Astrocyte of the cerebellum (primary cell): ENCODE data around the gene TBC1D13.

ENCODE experiments used
- DNase-seq: peaks from one replicate; pipeline ENCODE4 v3.0.0-alpha.2; 2011; ENCODE audit warnings: low read depth
- H3K4me3 ChIP-seq: 2 replicates; pipeline ENCODE4 v1.5.1; 2011; ENCODE audit warnings: mild to moderate bottlenecking, low read depth, low read length, moderate library complexity
- in situ Hi-C: cut with HindIII; loops from 2 replicates; pipeline ENCODE4 v1.10.0; 2017; ENCODE audit warnings: low sequenced_read_pairs
- TF ChIP-seq, protein P1 (sequence below): IDR thresholded peaks from 2 replicates; pipeline ENCODE4 v1.5.1; 2012; ENCODE audit warnings: low read length, low read depth, moderate library complexity, mild to moderate bottlenecking; ENCODE audit errors: missing control alignments

The TBC1D13 gene

DNA sequence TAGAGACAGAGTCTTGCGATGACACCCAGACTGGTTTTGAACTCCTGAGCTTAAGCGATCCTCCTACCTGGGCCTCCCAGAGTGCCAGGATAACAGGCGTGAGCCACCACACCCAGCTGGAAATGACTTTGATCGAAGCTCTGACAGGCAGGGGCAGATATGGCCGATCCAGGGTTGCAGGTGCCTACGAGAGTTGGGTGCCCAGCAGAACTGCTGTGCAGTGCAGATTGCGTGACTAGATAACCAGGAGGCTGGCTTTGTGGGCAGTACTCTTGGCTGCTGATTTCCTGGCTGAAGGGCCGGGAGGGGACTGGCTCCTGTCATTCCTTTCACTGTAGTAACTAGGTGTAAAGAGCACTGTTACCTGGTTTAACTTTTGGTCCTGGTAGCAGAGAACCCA, 11.8 kb downstream of the TBC1D13 start:
- TF ChIP-seq, protein P1, sequence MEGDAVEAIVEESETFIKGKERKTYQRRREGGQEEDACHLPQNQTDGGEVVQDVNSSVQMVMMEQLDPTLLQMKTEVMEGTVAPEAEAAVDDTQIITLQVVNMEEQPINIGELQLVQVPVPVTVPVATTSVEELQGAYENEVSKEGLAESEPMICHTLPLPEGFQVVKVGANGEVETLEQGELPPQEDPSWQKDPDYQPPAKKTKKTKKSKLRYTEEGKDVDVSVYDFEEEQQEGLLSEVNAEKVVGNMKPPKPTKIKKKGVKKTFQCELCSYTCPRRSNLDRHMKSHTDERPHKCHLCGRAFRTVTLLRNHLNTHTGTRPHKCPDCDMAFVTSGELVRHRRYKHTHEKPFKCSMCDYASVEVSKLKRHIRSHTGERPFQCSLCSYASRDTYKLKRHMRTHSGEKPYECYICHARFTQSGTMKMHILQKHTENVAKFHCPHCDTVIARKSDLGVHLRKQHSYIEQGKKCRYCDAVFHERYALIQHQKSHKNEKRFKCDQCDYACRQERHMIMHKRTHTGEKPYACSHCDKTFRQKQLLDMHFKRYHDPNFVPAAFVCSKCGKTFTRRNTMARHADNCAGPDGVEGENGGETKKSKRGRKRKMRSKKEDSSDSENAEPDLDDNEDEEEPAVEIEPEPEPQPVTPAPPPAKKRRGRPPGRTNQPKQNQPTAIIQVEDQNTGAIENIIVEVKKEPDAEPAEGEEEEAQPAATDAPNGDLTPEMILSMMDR = no peak
- DNase-seq = no peak
- H3K4me3 ChIP-seq = no peak overlapping the region
- in situ Hi-C loops = no loop called here

DNA sequence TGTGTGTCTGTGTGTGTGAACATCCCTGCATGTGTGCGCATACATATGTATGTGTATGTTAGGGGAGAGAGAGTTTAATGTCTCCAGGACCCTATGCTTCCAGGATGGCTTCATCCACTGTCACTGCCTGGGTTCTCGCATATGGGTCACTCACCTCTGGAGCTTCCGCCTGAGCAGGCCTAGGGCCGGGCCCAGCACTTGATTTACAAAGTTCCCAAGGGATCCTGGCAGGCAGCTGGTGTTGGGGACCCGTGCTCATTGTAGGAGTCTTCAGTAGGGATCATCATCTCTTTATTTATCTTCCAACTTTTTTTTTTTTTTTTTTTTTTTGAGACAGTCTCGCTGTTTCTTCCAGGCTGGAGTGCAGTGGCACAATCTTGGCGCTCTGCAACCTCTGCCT, 13.0 kb downstream of the TBC1D13 start:
- no peak overlapping the region for H3K4me3 ChIP-seq
- TF ChIP-seq, protein P1 = no peak
- DNase-seq = no peak
- in situ Hi-C loops = no loop called here

DNA sequence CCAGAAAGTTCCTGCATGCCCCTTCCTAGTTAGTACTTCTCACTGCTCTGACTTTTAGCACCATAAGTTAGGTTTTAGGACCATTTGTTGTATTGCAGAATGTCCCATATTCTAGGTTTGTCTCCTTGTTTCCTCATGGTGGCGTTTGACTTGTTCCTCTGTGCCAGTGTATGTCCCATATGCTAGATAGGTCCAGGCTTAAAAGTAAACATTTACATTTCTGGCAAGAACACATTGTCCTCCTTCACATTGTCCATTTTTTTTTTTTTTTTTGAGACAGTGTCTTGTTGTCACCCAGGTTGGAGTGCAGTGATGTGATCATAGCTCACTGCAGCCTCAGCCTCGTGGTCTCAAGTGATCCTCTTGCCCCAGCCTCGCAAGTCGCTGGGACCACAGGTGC, 15.4 kb downstream of the TBC1D13 start:
- DNase-seq = no peak
- TF ChIP-seq, protein P1 = no peak
- in situ Hi-C loops = no loop called here
- H3K4me3 ChIP-seq = no peak overlapping the region

DNA sequence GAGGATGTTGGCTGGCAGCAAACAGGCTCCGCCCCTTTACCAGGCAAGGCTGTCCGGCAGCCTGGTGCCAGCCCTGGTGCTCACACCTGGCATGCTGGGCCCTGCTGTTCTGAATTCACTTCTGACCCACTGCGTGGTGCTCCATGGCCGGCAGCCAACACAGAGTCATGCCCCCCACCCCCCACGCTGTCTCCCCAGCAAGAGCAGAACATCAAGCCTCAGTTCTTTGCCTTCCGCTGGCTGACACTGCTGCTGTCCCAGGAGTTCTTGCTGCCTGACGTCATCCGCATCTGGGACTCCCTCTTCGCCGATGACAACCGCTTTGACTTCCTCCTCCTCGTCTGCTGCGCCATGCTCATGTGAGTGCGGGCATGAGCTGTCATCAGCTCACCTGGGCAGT, 18.6 kb downstream of the TBC1D13 start:
- TF ChIP-seq, protein P1 = no peak
- DNase-seq = no peak
- in situ Hi-C loops = no loop called here
- H3K4me3 ChIP-seq = no peak overlapping the region

DNA sequence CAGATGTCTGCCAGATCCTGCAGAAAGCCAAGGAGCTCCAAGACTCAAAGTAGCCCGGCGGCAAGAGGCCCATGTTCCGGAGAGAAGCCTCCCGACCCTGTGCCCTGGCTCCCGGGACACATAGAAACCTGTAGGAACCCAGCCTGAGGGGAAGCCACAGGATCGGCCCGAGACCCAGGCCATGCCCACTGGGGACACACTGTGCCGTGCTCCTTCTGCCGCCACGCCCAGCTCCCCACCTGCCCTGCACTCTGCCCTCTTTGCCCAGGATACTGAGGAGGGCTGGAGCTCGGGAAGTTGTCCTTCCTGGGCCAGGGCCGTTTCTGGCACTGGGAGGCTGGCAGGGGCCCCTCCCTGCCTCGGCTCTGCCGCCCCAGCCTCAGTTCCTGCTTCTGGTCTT, 20.8 kb downstream of the TBC1D13 start:
- TF ChIP-seq, protein P1 = no peak
- DNase-seq = no peak
- no peak overlapping the region for H3K4me3 ChIP-seq
- in situ Hi-C loops = no loop called here

DNA sequence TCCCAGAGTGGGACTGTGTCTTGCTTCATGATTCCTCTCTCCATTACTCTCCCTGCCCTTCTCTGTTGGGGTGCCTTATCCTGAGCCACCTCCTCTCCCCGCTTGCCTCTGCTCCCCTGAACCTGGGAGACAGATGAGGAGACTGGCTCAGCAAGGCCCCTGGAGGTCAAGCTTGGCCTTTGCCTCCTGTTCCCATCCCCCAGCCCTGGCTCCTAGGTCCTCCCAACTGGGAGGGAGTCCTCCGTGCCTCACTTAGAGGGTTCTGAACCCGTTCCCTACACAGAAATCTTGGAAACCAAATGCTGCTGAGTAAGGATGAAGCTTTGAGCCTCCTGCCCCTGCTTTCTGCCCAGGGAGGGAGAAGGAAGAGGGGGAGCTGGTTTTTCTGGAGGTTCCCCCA, 21.5 kb downstream of the TBC1D13 start:
- TF ChIP-seq, protein P1 = no peak
- H3K4me3 ChIP-seq = no peak overlapping the region
- in situ Hi-C loops = no loop called here
- DNase-seq = no peak
